Coronary artery (tissue), 2 donors: ENCODE data around the gene KNDC1.
"Not testable (repeated sequence)": the region's sequence is repeated elsewhere in the genome, so short reads cannot be mapped to it uniquely, and the experiment has no call there.

Source experiments
- DNase-seq: peaks from one replicate; pipeline ENCODE4 v3.0.0-alpha.2; 2017; ENCODE audit warnings: low spot score
- H3K27ac ChIP-seq, 2 donors: fragments of 200-600 bp; sonication (generic); one replicate each; pipeline ENCODE4 v1.5.1; 2016 to 2019
- H3K4me3 ChIP-seq: fragments of 200-600 bp; sonication (generic); 2 replicates; pipeline ENCODE4 v1.5.1; 2016; ENCODE audit warnings: mild to moderate bottlenecking, moderate library complexity
- TF ChIP-seq, protein P1 (sequence below): fragments of 200-600 bp; sonication (generic); IDR thresholded peaks from one replicate; pipeline ENCODE4 v1.5.1; 2019; ENCODE audit warnings: antibody characterized with exemption

The KNDC1 gene

DNA sequence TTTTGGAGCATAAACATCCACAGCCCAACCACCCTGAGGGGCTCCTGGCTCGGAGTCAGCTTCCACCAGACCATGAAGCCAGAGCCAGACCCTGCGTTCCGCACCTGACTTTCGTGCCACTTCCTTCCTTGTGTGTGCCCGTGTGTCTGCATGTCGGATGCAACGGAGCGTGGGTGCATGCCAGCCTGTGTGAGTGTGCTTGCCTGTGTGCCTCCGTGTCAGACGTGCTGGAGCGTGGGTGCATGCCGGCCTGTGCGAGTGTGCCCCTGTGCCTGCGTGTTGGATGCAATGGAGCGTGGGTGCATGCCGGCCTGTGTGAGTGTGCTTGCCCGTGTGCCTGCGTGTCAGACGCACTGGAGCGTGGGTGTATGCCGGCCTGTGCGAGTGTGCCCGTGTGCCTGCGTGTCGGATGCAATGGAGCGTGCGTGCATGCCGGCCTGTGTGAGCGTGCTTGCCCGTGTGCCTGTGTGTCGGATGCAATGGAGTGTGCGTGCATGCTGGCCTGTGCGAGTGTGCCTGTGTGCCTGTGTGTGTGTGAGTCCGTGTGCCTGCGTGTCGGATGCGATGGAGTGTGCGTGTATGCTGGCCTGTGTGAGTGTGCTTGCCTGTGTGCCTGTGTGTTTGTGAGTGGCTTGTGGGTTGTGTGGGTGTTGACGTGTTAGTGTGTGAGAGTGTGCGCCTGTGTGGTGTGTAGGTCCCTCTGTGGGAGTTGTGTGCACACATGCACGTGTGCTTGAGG, 28.1 kb upstream of the KNDC1 start:
- H3K4me3 ChIP-seq = no peak overlapping the region
- TF ChIP-seq, protein P1, sequence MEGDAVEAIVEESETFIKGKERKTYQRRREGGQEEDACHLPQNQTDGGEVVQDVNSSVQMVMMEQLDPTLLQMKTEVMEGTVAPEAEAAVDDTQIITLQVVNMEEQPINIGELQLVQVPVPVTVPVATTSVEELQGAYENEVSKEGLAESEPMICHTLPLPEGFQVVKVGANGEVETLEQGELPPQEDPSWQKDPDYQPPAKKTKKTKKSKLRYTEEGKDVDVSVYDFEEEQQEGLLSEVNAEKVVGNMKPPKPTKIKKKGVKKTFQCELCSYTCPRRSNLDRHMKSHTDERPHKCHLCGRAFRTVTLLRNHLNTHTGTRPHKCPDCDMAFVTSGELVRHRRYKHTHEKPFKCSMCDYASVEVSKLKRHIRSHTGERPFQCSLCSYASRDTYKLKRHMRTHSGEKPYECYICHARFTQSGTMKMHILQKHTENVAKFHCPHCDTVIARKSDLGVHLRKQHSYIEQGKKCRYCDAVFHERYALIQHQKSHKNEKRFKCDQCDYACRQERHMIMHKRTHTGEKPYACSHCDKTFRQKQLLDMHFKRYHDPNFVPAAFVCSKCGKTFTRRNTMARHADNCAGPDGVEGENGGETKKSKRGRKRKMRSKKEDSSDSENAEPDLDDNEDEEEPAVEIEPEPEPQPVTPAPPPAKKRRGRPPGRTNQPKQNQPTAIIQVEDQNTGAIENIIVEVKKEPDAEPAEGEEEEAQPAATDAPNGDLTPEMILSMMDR = no peak
- peak; percentile 60 for DNase-seq

DNA sequence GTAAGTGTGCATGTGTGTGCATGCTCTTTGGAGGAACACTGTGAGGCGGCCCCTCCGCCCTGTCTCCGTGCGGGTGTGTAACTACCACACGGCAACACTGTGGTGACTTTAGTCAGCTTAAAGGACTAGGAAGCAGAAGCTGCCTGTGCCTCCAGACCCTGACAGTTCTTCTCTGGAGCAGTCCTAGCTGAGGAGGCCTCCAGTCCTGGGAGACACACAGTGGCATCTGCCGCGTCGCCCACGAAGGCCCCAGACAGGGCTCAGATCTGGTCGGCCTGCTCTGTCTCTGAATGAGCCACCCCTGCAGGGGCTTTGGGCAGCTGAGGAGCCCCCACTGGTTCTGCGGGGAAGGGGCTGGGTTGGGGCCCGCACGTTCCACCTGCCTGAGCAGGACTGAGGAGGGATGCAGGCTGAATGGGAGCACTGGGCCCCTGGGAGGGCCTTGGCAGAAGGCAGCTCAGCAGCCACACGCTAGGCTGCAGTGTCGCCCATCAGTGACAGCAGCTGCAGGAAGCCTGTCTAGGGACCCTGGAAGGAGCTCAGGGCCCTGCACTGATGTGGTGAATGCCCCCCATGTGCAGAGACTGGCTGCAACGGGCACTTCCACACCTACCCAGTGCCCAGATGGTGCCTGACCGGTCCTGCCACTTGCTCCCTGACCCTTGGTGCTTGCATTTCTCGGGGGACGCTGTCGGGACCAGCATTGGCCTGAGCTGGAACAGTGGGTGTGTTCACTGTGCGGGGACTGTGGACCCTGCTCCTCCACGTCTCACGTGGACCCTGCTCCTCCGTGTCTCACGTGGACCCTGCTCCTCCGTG, 27.3 kb upstream of the KNDC1 start:
- Histone ChIP-seq H3K4me3 (no peak overlapping the region), H3K27ac (no peak overlapping the region)
- TF ChIP-seq, protein P1 = no peak
- no peak for DNase-seq

More for the DNA sequence above, 28.1 kb upstream of the KNDC1 start:
- no peak overlapping the region for H3K27ac ChIP-seq

- Histone ChIP-seq H3K27ac (no peak overlapping the region), H3K4me3 (no peak overlapping the region)
- TF ChIP-seq, protein P1 = no peak
- DNase-seq = peak; percentile 62
These were observed 26.4 kb upstream of the KNDC1 start for GRCh38 chr10:133133471-133134231.

DNA sequence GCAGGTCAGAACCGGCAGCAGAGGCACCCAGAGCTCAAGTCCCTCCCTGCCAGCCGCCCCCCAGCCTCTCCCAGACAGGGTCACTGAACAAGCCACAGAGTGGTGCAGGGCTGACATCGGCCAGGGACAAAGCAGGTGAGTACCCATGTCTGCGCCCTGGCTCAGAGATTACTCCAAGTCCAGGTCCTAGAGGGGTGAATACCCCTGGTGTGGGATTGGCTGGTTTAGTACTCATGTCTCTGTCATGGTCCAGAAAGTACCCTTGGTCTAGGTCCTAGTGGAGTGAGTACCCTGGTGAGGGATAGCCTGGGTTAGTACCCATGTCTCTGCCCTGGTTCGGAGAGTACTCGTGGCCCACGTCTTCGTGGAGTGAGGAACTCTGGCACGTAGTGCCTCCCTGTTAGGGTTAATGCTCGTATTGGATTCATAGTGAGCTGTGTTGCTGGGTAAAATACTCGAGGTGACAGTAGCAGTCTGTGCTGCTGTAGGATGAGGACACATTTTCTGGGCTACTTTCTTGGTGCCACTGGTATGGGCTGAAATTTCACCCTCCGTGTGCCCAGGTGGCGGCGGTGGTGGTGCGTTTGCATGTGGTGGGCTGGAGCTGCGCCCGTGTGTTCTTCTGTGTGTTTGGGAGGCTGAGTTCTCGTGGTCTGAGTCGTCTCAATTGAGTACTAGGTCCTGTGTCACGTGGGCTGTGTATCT, 25.5 kb upstream of the KNDC1 start:
- DNase-seq = peak; percentile 67
- TF ChIP-seq, protein P1 = no peak
- Histone ChIP-seq H3K27ac (no peak overlapping the region), H3K4me3 (no peak overlapping the region)

GRCh38 chr10:133135116-133135465, 24.9 kb upstream of the KNDC1 start:
- no peak overlapping the region for H3K27ac ChIP-seq
- DNase-seq = no peak
- no peak overlapping the region for H3K4me3 ChIP-seq
- TF ChIP-seq, protein P1 = no peak

DNA sequence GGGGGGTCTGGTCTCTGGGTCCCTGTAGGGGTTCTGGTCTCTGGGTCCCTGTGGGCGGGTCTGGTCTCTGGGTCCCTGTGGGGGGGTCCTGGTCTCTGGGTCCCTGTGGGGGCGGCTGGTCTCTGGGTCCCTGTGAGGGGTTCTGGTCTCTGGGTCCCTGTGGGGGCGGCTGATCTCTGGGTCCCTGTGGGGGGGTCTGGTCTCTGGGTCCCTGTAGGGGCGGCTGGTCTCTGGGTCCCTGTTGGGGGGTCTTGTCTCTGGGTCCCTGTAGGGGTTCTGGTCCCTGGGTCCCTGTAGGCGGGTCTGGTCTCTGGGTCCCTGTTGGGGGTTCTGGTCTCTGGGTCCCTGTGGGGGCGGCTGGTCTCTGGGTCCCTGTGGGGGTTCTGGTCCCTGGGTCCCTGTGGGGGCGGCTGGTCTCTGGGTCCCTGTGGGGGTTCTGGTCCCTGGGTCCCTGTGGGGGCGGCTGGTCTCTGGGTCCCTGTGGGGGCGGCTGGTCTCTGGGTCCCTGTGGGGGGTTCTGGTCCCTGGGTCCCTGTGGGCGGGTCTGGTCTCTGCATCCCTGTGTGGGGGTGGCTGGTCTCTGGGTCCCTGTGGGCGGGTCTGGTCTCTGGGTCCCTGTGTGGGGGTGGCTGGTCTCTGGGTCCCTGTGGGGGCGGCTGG, 22.4 kb upstream of the KNDC1 start:
- not testable (repeated sequence) for H3K4me3 ChIP-seq, H3K27ac ChIP-seq, DNase-seq
